GM12878 (cell line): ENCODE results near the gene CSTF1. TPM values are rescaled to one million over a fixed set of nuclear protein-coding genes. Genes with fewer than 3 reads are reported as not detected.

Experiments
- ATAC-seq: fragments of 200-7000 bp; cut with Tn5 transposase; 3 replicates; pipeline ENCODE4 v1.9.1; 2020; ENCODE audit warnings: mild to moderate bottlenecking, moderate library complexity
- BruUV-seq: library from RNA; stranded (reverse); fragments of 400-500 nt; replicated peaks from 2 replicates; lab custom pipeline; 2021; lab: Mats Ljungman, UMichigan
- CTCF ChIA-PET: fragments of 300-600 bp; sonication (Branson Sonifier 250); formaldehyde crosslinking; extraction: SDS; loops from one replicate; lab custom pipeline; 2021; ENCODE audit warnings: inconsistent platforms; lab: Yijun Ruan, JAX
- POLR2A ChIA-PET: fragments of 350-600 bp; formaldehyde crosslinking; extraction: SDS; loops from one replicate; lab custom pipeline; 2021; ENCODE audit warnings: inconsistent platforms; lab: Charles Lee
- RAD21 ChIA-PET: fragments of 300-600 bp; sonication (Branson Sonifier 250); formaldehyde crosslinking; loops from one replicate; lab custom pipeline; 2023; ENCODE audit warnings: antibody characterized with exemption; ENCODE audit not compliant: unreplicated experiment; lab: Charles Lee
- SMC1A ChIA-PET: fragments of 300-600 bp; sonication (Branson Sonifier 250); formaldehyde crosslinking; loops from one replicate; lab custom pipeline; 2023; ENCODE audit not compliant: unreplicated experiment, uncharacterized antibody; lab: Charles Lee
- DNase-seq: peaks from one replicate; pipeline ENCODE4 v3.0.0-alpha.2; 2011; ENCODE audit warnings: low read depth, low spot score
- FAIRE-seq: peaks from 3 replicates; lab custom pipeline; 2011; peaks lifted over from hg19 to GRCh38; lab: Jason Lieb, UNC
- H2AFZ ChIP-seq: 2 replicates; pipeline ENCODE4 v1.6.0; 2011; ENCODE audit warnings: low read depth, low read length, control low read depth; ENCODE audit not compliant: control insufficient read depth
- H3K27ac ChIP-seq: 2 replicates; pipeline ENCODE4 v1.5.1; 2011; ENCODE audit warnings: control low read depth; ENCODE audit not compliant: control insufficient read depth, insufficient read depth
- H3K27me3 ChIP-seq, 2 experiments: replicated peaks in 1 of 2; 2 replicates each; pipeline versions ENCODE4 v1.6.0 to v1.6.1; 2011; ENCODE audit warnings: low read length in 1 of 2; ENCODE audit not compliant: control insufficient read depth in 2 of 2, insufficient read depth in 2 of 2
- H3K36me3 ChIP-seq, 2 experiments: 2 replicates each; pipeline ENCODE4 v1.5.1; 2011; ENCODE audit warnings: low read length in 1 of 2; ENCODE audit not compliant: control insufficient read depth in 2 of 2, insufficient read depth in 2 of 2
- H3K4me1 ChIP-seq: 2 replicates; pipeline ENCODE4 v1.6.1; 2011; ENCODE audit warnings: mild to moderate bottlenecking, low read length, moderate library complexity, mixed read lengths; ENCODE audit not compliant: control insufficient read depth, insufficient read depth
- H3K4me2 ChIP-seq: 2 replicates; pipeline ENCODE4 v1.6.0; 2011; ENCODE audit warnings: control low read depth; ENCODE audit not compliant: control insufficient read depth, insufficient read depth
- H3K4me3 ChIP-seq: fragments of 200-600 bp; sonication (generic); 2 replicates; pipeline ENCODE4 v1.5.1; 2016
- H3K79me2 ChIP-seq: 2 replicates; pipeline ENCODE4 v1.6.0; 2011; ENCODE audit warnings: low read length; ENCODE audit not compliant: control insufficient read depth, insufficient read depth
- H3K9ac ChIP-seq: 2 replicates; pipeline ENCODE4 v1.8.0; 2011; ENCODE audit warnings: low read length, control low read depth, mixed read lengths; ENCODE audit not compliant: control insufficient read depth, insufficient read depth
- H3K9me3 ChIP-seq: replicated peaks from 3 replicates; pipeline ENCODE4 v1.5.1; 2011; ENCODE audit warnings: mild to moderate bottlenecking, low read length; ENCODE audit not compliant: control insufficient read depth, insufficient read depth
- H4K20me1 ChIP-seq: 2 replicates; pipeline ENCODE4 v1.6.0; 2011; ENCODE audit not compliant: control insufficient read depth, insufficient read depth
- BCL11A ChIP-seq: IDR thresholded peaks from 2 replicates; pipeline ENCODE4 v1.6.1; 2011; ENCODE audit warnings: low read depth, low read length
- BHLHE40 ChIP-seq, 2 experiments: fragments of 450-650 bp in 1 of 2; IDR thresholded peaks; 2 replicates each; pipeline ENCODE4 v1.6.1; 2011 to 2017; ENCODE audit warnings: low read depth in 2 of 2, borderline replicate concordance in 1 of 2, improper control_type of control experiment in 1 of 2, low read length in 1 of 2, mild to moderate bottlenecking in 1 of 2
- CBX5 ChIP-seq: sonication (generic); IDR thresholded peaks from 2 replicates; pipeline ENCODE4 v1.6.1; 2016; ENCODE audit warnings: low read depth, moderate library complexity, mild to moderate bottlenecking, inconsistent platforms
- CEBPB ChIP-seq, 2 experiments: fragments of 150-350 bp in 1 of 2; IDR thresholded peaks; 2 replicates each; pipeline ENCODE4 v1.6.1; 2012 to 2014; ENCODE audit warnings: low read depth in 2 of 2, low read length in 2 of 2, borderline replicate concordance in 1 of 2, inconsistent platforms in 1 of 2
- NFYB ChIP-seq: IDR thresholded peaks from 2 replicates; pipeline ENCODE4 v1.6.1; 2011; ENCODE audit warnings: low read depth, mild to moderate bottlenecking, low read length, improper control_type of control experiment, moderate library complexity; ENCODE audit not compliant: insufficient read depth
- PAX5 ChIP-seq: IDR thresholded peaks from 2 replicates; pipeline ENCODE4 v1.6.1; 2011; ENCODE audit warnings: low read depth, low read length, borderline replicate concordance
- PBX3 ChIP-seq: IDR thresholded peaks from 2 replicates; pipeline ENCODE4 v1.6.1; 2011; ENCODE audit warnings: mild to moderate bottlenecking, low read depth, low read length, moderate library complexity; ENCODE audit not compliant: insufficient replicate concordance
- YBX1 ChIP-seq: fragments of 450-650 bp; IDR thresholded peaks from 2 replicates; pipeline ENCODE4 v1.6.1; 2016; ENCODE audit warnings: antibody characterized with exemption
- YY1 ChIP-seq: IDR thresholded peaks from 2 replicates; pipeline ENCODE4 v1.6.1; 2011; ENCODE audit warnings: low read depth, mild to moderate bottlenecking, low read length
- ZNF207 ChIP-seq: fragments of 450-650 bp; IDR thresholded peaks from 2 replicates; pipeline ENCODE4 v1.6.1; 2014; ENCODE audit warnings: antibody characterized with exemption, mild to moderate bottlenecking, borderline replicate concordance
- ZNF24 ChIP-seq: fragments of 450-650 bp; IDR thresholded peaks from 2 replicates; pipeline ENCODE4 v1.6.1; 2017; ENCODE audit warnings: antibody characterized with exemption, mild to moderate bottlenecking
- WGBS: methylation state at CpG from one replicate; pipeline ENCODE4 v1.1.6; 2016; ENCODE audit warnings: low lambda C conversion rate; ENCODE audit not compliant: insufficient replicate concordance, insufficient coverage; ENCODE audit errors: missing lambda C conversion rate; 5-methylcytosine and 5-hydroxymethylcytosine counted together
- in situ Hi-C: fragments of 300-500 bp; cut with MboI; formaldehyde crosslinking; loops from 9 replicates; pipeline ENCODE4 v1.14.3; 2018; ENCODE audit warnings: mixed read lengths
- intact Hi-C: fragments of 100-400 bp; cut with micrococcal nuclease; formaldehyde crosslinking; loops from one replicate; pipeline ENCODE4 v1.14.2; 2022; ENCODE audit not compliant: unreplicated experiment
- polyA plus RNA-seq, 11 experiments: library from polyadenylated mRNA; depleted of rRNA in 4 of 11; unstranded in 6 of 11; stranded (reverse) in 5 of 11; fragments of >200 nt; fragmentation: Nextera tagmentation in 4 of 11; fragmentation: Illumina TruSeq in 1 of 11; extraction: Ambion mirVana in 4 of 11; extraction: Trizol in 1 of 11; gene quantifications; 1 replicate in 1 of 11; 2 replicates in 10 of 11; pipeline versions ENCODE4 v1.2.1 to v1.2.3, GENCODE V29; 2011 to 2016; ENCODE audit warnings: inconsistent platforms in 2 of 11, missing spikeins in 2 of 11, low read depth in 1 of 11
- total RNA-seq, 4 experiments: library from RNA; depleted of rRNA in 3 of 4; stranded (reverse); fragments of >200 nt in 3 of 4; fragmentation: Illumina TruSeq in 1 of 4; extraction: Trizol in 1 of 4; gene quantifications; 2 replicates each; pipeline versions ENCODE4 v1.2.1 to v1.2.3, GENCODE V29; 2013 to 2021
- TF ChIP-seq, protein P1 (sequence below): IDR thresholded peaks from 2 replicates; pipeline ENCODE4 v1.6.1; 2011; ENCODE audit warnings: borderline replicate concordance, low read depth, mild to moderate bottlenecking, moderate library complexity, low read length; ENCODE audit not compliant: insufficient read depth, poor library complexity, severe bottlenecking
- TF ChIP-seq, protein P2 (sequence below): IDR thresholded peaks from 2 replicates; pipeline ENCODE4 v1.6.1; 2011; ENCODE audit warnings: low read depth, mild to moderate bottlenecking, low read length, moderate library complexity, borderline replicate concordance; ENCODE audit errors: extremely low read depth

The CSTF1 gene
- total and polyA plus RNA-seq, 10 of the 15 experiments (the other 5 are each of a cell fraction or from before 2014, with no cell fraction given) = 41.8 to 89.1 (median 50.1) TPM

DNA sequence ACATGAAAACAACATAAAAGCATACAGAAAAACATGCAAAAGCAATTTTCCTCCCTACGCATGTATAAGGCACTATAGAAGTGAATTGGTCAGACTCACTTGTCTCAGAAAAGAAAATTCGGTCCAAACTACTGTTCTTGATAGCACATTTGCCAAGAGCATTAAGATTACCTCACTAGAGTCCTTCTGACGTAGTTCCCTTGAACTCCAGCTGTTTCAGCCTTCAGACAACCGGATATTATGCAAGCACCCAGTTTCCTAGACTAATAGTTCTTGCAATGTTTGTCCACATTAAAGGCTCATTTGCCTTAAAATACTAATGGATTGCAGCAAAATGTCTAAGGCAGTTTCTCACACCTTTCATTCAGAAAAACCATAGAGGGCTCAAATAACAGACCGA lies 17.1 kb downstream of the CSTF1 start:
- intact Hi-C loops = no loop called here
- WGBS = 97% methylated on average over 5 of the region's 5 CpGs
- POLR2A ChIA-PET = no interaction called here
- peaks cover 6% of the 10 kb centered on the region; the same call in 1 of the 2 replicates for H3K4me1 ChIP-seq
- SMC1A ChIA-PET = interaction anchor here (1.0 to 1.2 kb wide), 3 partner anchors 14 to 18 kb away, joined by 3 to 4 read pairs (median 3); partner anchors contain the start of gene AURKA
- in situ Hi-C loops = no loop called here
- no peak overlapping the region for H3K4me3 ChIP-seq
- H3K79me2 ChIP-seq = no peaks in the 10 kb centered on the region
- DNase-seq (no peak), ATAC-seq (no peak), FAIRE-seq (no peak)
- no peak overlapping the region for H3K9ac ChIP-seq
- TF ChIP-seq YY1 (no peak), BCL11A (no peak), ZNF207 (no peak)
- TF ChIP-seq, protein P1, sequence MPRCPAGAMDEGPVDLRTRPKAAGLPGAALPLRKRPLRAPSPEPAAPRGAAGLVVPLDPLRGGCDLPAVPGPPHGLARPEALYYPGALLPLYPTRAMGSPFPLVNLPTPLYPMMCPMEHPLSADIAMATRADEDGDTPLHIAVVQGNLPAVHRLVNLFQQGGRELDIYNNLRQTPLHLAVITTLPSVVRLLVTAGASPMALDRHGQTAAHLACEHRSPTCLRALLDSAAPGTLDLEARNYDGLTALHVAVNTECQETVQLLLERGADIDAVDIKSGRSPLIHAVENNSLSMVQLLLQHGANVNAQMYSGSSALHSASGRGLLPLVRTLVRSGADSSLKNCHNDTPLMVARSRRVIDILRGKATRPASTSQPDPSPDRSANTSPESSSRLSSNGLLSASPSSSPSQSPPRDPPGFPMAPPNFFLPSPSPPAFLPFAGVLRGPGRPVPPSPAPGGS = no peak
- BruUV-seq = no TSS peak
- no peak overlapping the region for H2AFZ ChIP-seq
- H3K27me3 ChIP-seq = no peaks in the 10 kb centered on the region
- RAD21 ChIA-PET = no interaction called here
- no peaks in the 10 kb centered on the region for H4K20me1 ChIP-seq
- H3K4me2 ChIP-seq = no peak overlapping the region
- no peaks in the 10 kb centered on the region for H3K9me3 ChIP-seq
- CTCF ChIA-PET = no interaction called here
- H3K27ac ChIP-seq = no peak overlapping the region
- H3K36me3 ChIP-seq = peaks cover 1 to 18% of the 10 kb centered on the region in 2 experiments; a peak in 2 of 4 replicates

DNA sequence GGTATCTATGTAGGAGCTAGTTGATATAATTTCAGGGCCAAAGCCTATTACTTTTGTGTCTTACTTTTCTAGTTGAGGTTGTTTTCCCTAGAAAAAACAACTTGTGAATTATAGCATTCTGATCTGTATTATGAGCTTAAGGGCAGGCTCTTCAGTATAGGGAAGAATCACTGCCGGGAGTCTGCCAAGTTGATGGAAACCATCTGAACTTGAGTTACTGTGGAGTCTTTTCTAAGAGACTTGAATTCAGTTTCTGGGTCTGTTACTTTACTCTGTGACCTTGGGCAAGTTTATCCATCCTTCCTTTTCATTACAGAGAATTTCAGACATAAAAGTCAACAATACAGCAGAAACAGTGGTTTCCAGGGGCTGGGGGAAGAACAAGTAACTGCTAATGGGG lies 17.5 kb downstream of the CSTF1 start:
- FAIRE-seq (no peak), ATAC-seq (no peak), DNase-seq (no peak)
- BruUV-seq = no TSS peak
- intact Hi-C loops (no loop called here), in situ Hi-C loops (no loop called here)
- Histone ChIP-seq H3K9me3 (no peaks in the 10 kb centered on the region), H3K79me2 (no peaks in the 10 kb centered on the region), H3K27me3 (no peaks in the 10 kb centered on the region), H3K36me3 (peaks cover 1 to 18% of the 10 kb centered on the region in 2 experiments; a peak in 2 of 4 replicates), H3K9ac (no peak overlapping the region), H2AFZ (no peak overlapping the region), H3K4me2 (no peak overlapping the region), H3K4me1 (peaks cover 6% of the 10 kb centered on the region; the same call in 1 of the 2 replicates), H3K27ac (no peak overlapping the region), H4K20me1 (no peaks in the 10 kb centered on the region), H3K4me3 (no peak overlapping the region)
- CTCF ChIA-PET = no interaction called here
- RAD21 ChIA-PET = no interaction called here
- POLR2A ChIA-PET = no interaction called here
- SMC1A ChIA-PET = interaction anchor here (1.0 to 1.2 kb wide), 3 partner anchors 13 to 18 kb away, joined by 3 to 4 read pairs (median 3); partner anchors contain the start of gene AURKA
- no peak for TF ChIP-seq PBX3
- no peak for TF ChIP-seq CEBPB (IDR thresholded peaks at IDR 0.05; ENCODE audit: borderline replicate concordance in 1 of 2, low read depth in 2 of 2, low read length in 2 of 2)
- no peak for TF ChIP-seq NFYB
- TF ChIP-seq YBX1 = no peak
- TF ChIP-seq ZNF24 = no peak
- no peak for TF ChIP-seq PAX5
- no peak for TF ChIP-seq CBX5
- TF ChIP-seq, protein P2, sequence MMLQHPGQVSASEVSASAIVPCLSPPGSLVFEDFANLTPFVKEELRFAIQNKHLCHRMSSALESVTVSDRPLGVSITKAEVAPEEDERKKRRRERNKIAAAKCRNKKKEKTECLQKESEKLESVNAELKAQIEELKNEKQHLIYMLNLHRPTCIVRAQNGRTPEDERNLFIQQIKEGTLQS = no peak
- TF ChIP-seq BHLHE40 (IDR thresholded peaks at IDR 0.05; ENCODE audit: borderline replicate concordance in 1 of 2, low read depth in 2 of 2, low read length in 1 of 2) = no peak
- 100% methylated on average over 1 of the region's 1 CpG for WGBS
